Type B pancreatic cell (in vitro differentiated cells): ENCODE results near the gene CAMK2A. TPM values are rescaled to one million over a fixed set of nuclear protein-coding genes. Genes with fewer than 3 reads are reported as not detected.

Experiments
- DNase-seq: peaks from one replicate; pipeline ENCODE4 v3.0.0; 2021; ENCODE audit warnings: mixed read lengths; ENCODE audit not compliant: unreplicated experiment; ENCODE audit errors: extremely low spot score
- H3K27ac Mint-ChIP-seq: 2 replicates; pipeline ENCODE4 v1.8.0; 2021; ENCODE audit warnings: mild to moderate bottlenecking, mixed read lengths
- H3K27me3 Mint-ChIP-seq: 2 replicates; pipeline ENCODE4 v1.8.0; 2021; ENCODE audit warnings: mixed read lengths
- H3K36me3 Mint-ChIP-seq: 2 replicates; pipeline ENCODE4 v1.8.0; 2021; ENCODE audit warnings: mixed read lengths
- H3K4me1 Mint-ChIP-seq: one replicate; pipeline ENCODE4 v1.8.0; 2021; ENCODE audit warnings: mixed read lengths; ENCODE audit not compliant: unreplicated experiment
- H3K4me3 Mint-ChIP-seq: 2 replicates; pipeline ENCODE4 v1.8.0; 2021; ENCODE audit warnings: mild to moderate bottlenecking, mixed read lengths
- H3K9me3 Mint-ChIP-seq: 2 replicates; pipeline ENCODE4 v1.8.0; 2021; ENCODE audit warnings: mixed read lengths
- total RNA-seq: library from RNA; stranded (reverse); gene quantifications from 2 replicates; pipeline ENCODE4 v1.2.1, GENCODE V29; 2021; ENCODE audit warnings: low replicate concordance
- TF ChIP-seq, protein P1 (sequence below): fragments of 200-600 bp; sonication (generic); conservative IDR thresholded peaks from 2 replicates; pipeline ENCODE4 v1.5.0; 2021; ENCODE audit warnings: antibody characterized with exemption, mild to moderate bottlenecking

CAMK2A gene
- total RNA-seq, 1 donor from 2014 or later, result 3.7 TPM

DNA sequence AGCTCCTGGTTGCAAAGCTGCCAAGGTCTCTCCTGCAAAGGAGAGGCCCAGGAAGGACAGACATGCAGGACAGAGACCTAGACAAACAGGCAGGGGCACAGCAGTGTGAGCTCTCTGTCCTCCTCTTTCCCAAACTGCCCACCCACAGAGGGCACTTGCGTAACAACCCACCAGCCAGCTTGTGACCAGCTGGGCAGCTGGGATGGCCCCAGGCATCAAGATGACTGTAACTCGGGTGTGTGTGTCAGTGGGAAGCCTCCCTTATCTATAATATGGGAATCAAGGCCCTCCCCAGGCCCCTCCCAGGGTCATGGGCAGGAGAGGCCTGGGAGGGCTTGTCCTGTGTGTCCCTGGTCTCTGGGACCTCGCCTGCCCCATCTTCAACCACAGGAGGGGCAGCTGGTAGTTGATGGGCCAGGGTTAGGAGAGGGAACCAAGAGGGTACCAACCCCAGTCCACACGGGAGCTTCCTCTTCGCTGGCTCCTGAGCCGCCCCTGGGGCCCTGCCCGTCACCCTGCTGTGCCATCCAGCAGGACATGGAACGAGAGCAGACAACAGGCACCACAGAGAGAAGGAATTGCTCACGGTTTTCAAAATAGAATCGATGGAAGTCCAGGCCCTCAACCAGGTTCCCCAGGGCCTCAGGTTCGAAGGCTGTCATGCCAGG, 61.8 kb downstream of the CAMK2A start:
- TF ChIP-seq, protein P1, sequence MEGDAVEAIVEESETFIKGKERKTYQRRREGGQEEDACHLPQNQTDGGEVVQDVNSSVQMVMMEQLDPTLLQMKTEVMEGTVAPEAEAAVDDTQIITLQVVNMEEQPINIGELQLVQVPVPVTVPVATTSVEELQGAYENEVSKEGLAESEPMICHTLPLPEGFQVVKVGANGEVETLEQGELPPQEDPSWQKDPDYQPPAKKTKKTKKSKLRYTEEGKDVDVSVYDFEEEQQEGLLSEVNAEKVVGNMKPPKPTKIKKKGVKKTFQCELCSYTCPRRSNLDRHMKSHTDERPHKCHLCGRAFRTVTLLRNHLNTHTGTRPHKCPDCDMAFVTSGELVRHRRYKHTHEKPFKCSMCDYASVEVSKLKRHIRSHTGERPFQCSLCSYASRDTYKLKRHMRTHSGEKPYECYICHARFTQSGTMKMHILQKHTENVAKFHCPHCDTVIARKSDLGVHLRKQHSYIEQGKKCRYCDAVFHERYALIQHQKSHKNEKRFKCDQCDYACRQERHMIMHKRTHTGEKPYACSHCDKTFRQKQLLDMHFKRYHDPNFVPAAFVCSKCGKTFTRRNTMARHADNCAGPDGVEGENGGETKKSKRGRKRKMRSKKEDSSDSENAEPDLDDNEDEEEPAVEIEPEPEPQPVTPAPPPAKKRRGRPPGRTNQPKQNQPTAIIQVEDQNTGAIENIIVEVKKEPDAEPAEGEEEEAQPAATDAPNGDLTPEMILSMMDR, result no peak
- H3K4me1 Mint-ChIP-seq, result no peaks in the 10 kb centered on the region
- no peaks in the 10 kb centered on the region for H3K36me3 Mint-ChIP-seq
- no peak overlapping the region for H3K4me3 Mint-ChIP-seq
- H3K27me3 Mint-ChIP-seq, result no peaks in the 10 kb centered on the region
- no peak overlapping the region for H3K27ac Mint-ChIP-seq
- no peak for DNase-seq
- no peaks in the 10 kb centered on the region for H3K9me3 Mint-ChIP-seq

DNA sequence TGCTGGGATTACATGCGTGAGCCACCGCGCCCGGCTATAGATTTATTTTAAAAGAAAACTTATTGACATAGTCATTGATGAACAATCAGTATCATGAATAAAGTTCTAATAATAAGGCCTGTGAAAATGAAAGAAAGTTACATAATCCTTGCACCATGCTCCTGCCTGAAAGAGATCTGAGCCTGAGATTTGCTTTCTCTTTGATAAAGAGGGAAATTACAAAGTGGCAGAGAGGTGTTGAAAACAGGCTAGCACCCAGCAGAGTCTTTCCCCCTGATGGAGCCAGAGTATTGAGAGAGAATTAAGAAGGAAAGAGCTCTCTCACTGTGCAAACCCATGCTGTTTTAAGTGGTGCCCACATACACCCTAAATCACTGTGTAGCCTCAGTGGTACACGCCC, 62.5 kb downstream of the CAMK2A start:
- no peak for DNase-seq
- Mint-ChIP-seq H3K27ac (no peak overlapping the region), H3K4me3 (no peak overlapping the region), H3K27me3 (no peaks in the 10 kb centered on the region), H3K9me3 (no peaks in the 10 kb centered on the region), H3K4me1 (no peaks in the 10 kb centered on the region), H3K36me3 (no peaks in the 10 kb centered on the region)
- TF ChIP-seq, protein P1, result no peak

DNA sequence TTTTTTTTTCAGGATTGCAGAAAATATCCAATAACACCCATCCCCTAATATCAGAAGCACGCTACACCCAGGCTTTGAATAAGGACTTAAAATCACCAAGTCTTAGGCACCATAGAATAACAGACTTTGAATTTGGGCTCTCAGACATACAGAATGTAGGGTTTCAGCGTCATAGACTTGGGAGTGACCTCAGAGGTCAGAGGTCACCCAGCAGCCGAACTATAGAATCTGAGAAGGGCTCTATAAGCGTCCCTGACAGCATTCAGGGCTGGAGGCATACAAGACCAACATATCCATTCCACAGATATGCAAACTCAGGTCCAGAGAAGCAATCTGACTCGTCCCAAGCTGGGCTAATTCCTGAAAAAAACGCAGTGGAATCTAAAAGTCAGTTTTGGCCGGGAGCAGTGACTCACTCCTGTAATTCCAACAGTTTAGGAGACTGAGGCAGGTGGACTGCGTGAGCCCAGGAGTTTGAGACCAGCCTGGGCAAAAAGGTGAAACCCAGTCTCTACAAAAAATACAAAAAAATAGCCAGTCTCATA, 65.0 kb downstream of the CAMK2A start:
- H3K27ac Mint-ChIP-seq, result no peak overlapping the region
- no peaks in the 10 kb centered on the region for H3K36me3 Mint-ChIP-seq
- H3K27me3 Mint-ChIP-seq, result peaks cover 6% of the 10 kb centered on the region
- no peaks in the 10 kb centered on the region for H3K4me1 Mint-ChIP-seq
- TF ChIP-seq, protein P1, result no peak
- no peak overlapping the region for H3K4me3 Mint-ChIP-seq
- H3K9me3 Mint-ChIP-seq, result no peaks in the 10 kb centered on the region
- DNase-seq, result no peak

DNA sequence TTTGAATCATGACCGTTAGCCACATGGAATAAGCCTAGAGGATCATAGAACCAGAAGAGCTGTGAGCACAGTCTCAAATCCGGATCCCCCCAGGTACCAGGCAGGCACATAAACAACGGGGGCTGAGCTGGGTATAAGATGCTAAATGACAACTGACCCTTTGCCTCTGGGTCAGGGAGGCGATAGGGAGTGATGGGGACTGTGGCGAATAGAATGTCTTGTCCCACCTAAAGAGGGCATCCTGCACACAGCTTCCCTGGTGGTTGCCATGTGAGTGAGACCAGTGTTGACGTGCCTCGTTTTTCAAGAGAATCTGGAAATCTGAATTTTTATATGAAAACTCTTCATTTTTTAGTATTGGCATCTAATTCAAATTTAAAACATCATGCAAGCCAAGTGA, 66.1 kb downstream of the CAMK2A start:
- Mint-ChIP-seq H3K27ac (no peak overlapping the region), H3K36me3 (no peaks in the 10 kb centered on the region), H3K4me1 (no peaks in the 10 kb centered on the region), H3K9me3 (no peaks in the 10 kb centered on the region), H3K4me3 (no peak overlapping the region), H3K27me3 (peaks cover 6% of the 10 kb centered on the region)
- TF ChIP-seq, protein P1, result no peak
- DNase-seq, result no peak

DNA sequence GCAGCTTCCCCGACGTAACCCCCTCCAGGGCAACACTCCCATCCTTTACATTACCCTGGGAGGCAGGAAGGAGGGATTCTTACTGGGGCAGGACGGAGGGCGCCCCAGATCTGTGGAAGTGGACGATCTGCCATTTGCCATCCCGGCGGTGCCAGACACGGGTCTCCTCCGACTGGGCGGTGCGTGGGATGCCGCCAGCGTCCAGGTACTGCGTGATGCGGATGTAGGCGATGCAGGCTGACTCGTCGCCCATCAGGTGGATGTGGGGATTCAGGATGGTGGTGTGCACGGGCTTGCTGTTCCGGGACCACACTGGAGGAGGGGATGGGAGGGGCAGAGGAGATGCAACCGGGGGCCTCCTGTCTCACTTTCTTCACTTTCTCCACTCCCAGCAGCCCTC, 66.7 kb downstream of the CAMK2A start:
- TF ChIP-seq, protein P1, result no peak
- no peaks in the 10 kb centered on the region for H3K36me3 Mint-ChIP-seq
- no peak overlapping the region for H3K4me3 Mint-ChIP-seq
- H3K4me1 Mint-ChIP-seq, result no peaks in the 10 kb centered on the region
- DNase-seq, result no peak
- no peaks in the 10 kb centered on the region for H3K9me3 Mint-ChIP-seq
- peaks cover 8% of the 10 kb centered on the region for H3K27me3 Mint-ChIP-seq
- H3K27ac Mint-ChIP-seq, result no peak overlapping the region
